Effector CD8-positive, alpha-beta T cell (primary cell): Measurements from ENCODE around the gene MLH3.
"Not testable (repeated sequence)": the region's sequence is repeated elsewhere in the genome, so short reads cannot be mapped to it uniquely, and the experiment has no call there.

Source experiments
- DNase-seq: peaks from one replicate; lab custom pipeline; 2025; lab: John Stamatoyannopoulos, UW

MLH3 gene

GRCh38 chr14:75030147-75030546 lies 21.1 kb downstream of the MLH3 start:
- no peak for DNase-seq

- DNase-seq, result no peak
Measured at GRCh38 chr14:75025876-75026275, 25.4 kb downstream of the MLH3 start.

- no peak for DNase-seq
Measured at GRCh38 chr14:75025082-75025481, 26.2 kb downstream of the MLH3 start.

- no peak for DNase-seq
Measured at GRCh38 chr14:75023108-75023507, 28.2 kb downstream of the MLH3 start.

- no peak for DNase-seq
Measured at GRCh38 chr14:75022655-75023054, 28.6 kb downstream of the MLH3 start.

GRCh38 chr14:75018694-75019093 lies 32.6 kb downstream of the MLH3 start:
- DNase-seq, result no peak

GRCh38 chr14:75016815-75017214 lies 34.5 kb downstream of the MLH3 start:
- no peak for DNase-seq

- no peak for DNase-seq
Measured at GRCh38 chr14:75015496-75015895, 35.8 kb downstream of the MLH3 start.

GRCh38 chr14:75013290-75013689 lies 38.0 kb downstream of the MLH3 start:
- no peak for DNase-seq

GRCh38 chr14:75011356-75011994 lies 39.8 kb downstream of the MLH3 start:
- no peak for DNase-seq

GRCh38 chr14:75010472-75011093 lies 40.7 kb downstream of the MLH3 start:
- no peak for DNase-seq

GRCh38 chr14:75009176-75009575 lies 42.1 kb downstream of the MLH3 start:
- no peak for DNase-seq

GRCh38 chr14:75005357-75005756 lies 45.9 kb downstream of the MLH3 start:
- DNase-seq, result no peak

- DNase-seq, result no peak
Measured at GRCh38 chr14:75003250-75004027, 47.8 kb downstream of the MLH3 start.

GRCh38 chr14:75002392-75003249 lies 48.6 kb downstream of the MLH3 start, which contains the start of gene EIF2B2:
Gene EIF2B2, plus strand, starts transcription at chr14:75002921. Its CDS starts 70 bp downstream, at chr14:75002991.
- peak; percentile 97 for DNase-seq

- no peak for DNase-seq
Measured at GRCh38 chr14:75001899-75002298, 49.4 kb downstream of the MLH3 start.

GRCh38 chr14:75001261-75001660 lies 50.0 kb downstream of the MLH3 start:
- DNase-seq, result no peak

- DNase-seq, result not testable (repeated sequence)
Measured at GRCh38 chr14:74995781-74996180, 55.5 kb downstream of the MLH3 start.

GRCh38 chr14:74994182-74994581 lies 57.1 kb downstream of the MLH3 start:
- DNase-seq, result not testable (repeated sequence)

- DNase-seq, result no peak
Measured at GRCh38 chr14:74988993-74989392, 62.3 kb downstream of the MLH3 start.

GRCh38 chr14:74988131-74988530 lies 63.1 kb downstream of the MLH3 start:
- DNase-seq, result no peak

- no peak for DNase-seq
Measured at GRCh38 chr14:74985806-74986205, 65.5 kb downstream of the MLH3 start.
